ENCODE measurements around the gene LRRC9. TPM values are rescaled to one million over a fixed set of nuclear protein-coding genes. Genes with fewer than 3 reads are reported as not detected.

The LRRC9 gene
- total and polyA plus RNA-seq, 2 of the 13 experiments (the other 11 are each of a cell fraction or from before 2014, with no cell fraction given), result 0.08 to 0.18 TPM

GRCh38 chr14:60061371-60061770, 141.4 kb downstream of the LRRC9 start:
- no peaks in the 10 kb centered on the region for H3K79me2 ChIP-seq (ENCODE audit: insufficient read depth, low read length)
- H3K36me3 ChIP-seq (replicated peaks in 1 of 2; ENCODE audit: control insufficient read depth in 1 of 2, insufficient read depth in 2 of 2, low read length in 2 of 2), result no peaks in the 10 kb centered on the region
- H4K20me1 ChIP-seq (ENCODE audit: insufficient read depth, low read length), result no peaks in the 10 kb centered on the region
- no peak for ATAC-seq
- H3K9ac ChIP-seq (ENCODE audit: insufficient read depth, low read depth, low read length), result no peak overlapping the region
- no peak overlapping the region for H3K27ac ChIP-seq (ENCODE audit: extremely low read length, insufficient read depth, low read length)
- TF ChIP-seq ZNF549 (CRISPR knock-in tag; IDR thresholded peaks at IDR 0.05) (no peak), CCAR2 (optimal IDR thresholded peaks at IDR 0.05; ENCODE audit: low read depth, low read length) (no peak), PREB (CRISPR knock-in tag; IDR thresholded peaks at IDR 0.05) (no peak), HNF4G (IDR thresholded peaks at IDR 0.05; ENCODE audit: borderline replicate concordance, low read depth, low read length) (no peak), HNF4G (CRISPR knock-in tag; IDR thresholded peaks at IDR 0.05; ENCODE audit: borderline replicate concordance, low read depth) (no peak), MATR3 (CRISPR knock-in tag; IDR thresholded peaks at IDR 0.05) (no peak), ZNF644 (CRISPR knock-in tag; IDR thresholded peaks at IDR 0.05; ENCODE audit: low read depth) (no peak), E2F2 (CRISPR knock-in tag; IDR thresholded peaks at IDR 0.05; ENCODE audit: borderline replicate concordance) (no peak), ZNF550 (CRISPR knock-in tag; IDR thresholded peaks at IDR 0.05; ENCODE audit: borderline replicate concordance) (no peak), ATF2 (CRISPR knock-in tag; IDR thresholded peaks at IDR 0.05) (no peak), GATAD2A (CRISPR knock-in tag; IDR thresholded peaks at IDR 0.05) (no peak), NFIB (CRISPR knock-in tag; IDR thresholded peaks at IDR 0.05; ENCODE audit: borderline replicate concordance) (no peak), ZNF589 (CRISPR knock-in tag; conservative IDR thresholded peaks at IDR 0.05) (no peak)
- TF ChIP-seq, protein P1, sequence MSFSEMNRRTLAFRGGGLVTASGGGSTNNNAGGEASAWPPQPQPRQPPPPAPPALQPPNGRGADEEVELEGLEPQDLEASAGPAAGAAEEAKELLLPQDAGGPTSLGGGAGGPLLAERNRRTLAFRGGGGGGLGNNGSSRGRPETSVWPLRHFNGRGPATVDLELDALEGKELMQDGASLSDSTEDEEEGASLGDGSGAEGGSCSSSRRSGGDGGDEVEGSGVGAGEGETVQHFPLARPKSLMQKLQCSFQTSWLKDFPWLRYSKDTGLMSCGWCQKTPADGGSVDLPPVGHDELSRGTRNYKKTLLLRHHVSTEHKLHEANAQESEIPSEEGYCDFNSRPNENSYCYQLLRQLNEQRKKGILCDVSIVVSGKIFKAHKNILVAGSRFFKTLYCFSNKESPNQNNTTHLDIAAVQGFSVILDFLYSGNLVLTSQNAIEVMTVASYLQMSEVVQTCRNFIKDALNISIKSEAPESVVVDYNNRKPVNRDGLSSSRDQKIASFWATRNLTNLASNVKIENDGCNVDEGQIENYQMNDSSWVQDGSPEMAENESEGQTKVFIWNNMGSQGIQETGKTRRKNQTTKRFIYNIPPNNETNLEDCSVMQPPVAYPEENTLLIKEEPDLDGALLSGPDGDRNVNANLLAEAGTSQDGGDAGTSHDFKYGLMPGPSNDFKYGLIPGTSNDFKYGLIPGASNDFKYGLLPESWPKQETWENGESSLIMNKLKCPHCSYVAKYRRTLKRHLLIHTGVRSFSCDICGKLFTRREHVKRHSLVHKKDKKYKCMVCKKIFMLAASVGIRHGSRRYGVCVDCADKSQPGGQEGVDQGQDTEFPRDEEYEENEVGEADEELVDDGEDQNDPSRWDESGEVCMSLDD (CRISPR knock-in tag; IDR thresholded peaks at IDR 0.05; ENCODE audit: borderline replicate concordance), result no peak
- TF ChIP-seq, protein P2, sequence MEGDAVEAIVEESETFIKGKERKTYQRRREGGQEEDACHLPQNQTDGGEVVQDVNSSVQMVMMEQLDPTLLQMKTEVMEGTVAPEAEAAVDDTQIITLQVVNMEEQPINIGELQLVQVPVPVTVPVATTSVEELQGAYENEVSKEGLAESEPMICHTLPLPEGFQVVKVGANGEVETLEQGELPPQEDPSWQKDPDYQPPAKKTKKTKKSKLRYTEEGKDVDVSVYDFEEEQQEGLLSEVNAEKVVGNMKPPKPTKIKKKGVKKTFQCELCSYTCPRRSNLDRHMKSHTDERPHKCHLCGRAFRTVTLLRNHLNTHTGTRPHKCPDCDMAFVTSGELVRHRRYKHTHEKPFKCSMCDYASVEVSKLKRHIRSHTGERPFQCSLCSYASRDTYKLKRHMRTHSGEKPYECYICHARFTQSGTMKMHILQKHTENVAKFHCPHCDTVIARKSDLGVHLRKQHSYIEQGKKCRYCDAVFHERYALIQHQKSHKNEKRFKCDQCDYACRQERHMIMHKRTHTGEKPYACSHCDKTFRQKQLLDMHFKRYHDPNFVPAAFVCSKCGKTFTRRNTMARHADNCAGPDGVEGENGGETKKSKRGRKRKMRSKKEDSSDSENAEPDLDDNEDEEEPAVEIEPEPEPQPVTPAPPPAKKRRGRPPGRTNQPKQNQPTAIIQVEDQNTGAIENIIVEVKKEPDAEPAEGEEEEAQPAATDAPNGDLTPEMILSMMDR (CRISPR knock-in tag; IDR thresholded peaks at IDR 0.05), result no peak
- TF ChIP-seq, protein P3, sequence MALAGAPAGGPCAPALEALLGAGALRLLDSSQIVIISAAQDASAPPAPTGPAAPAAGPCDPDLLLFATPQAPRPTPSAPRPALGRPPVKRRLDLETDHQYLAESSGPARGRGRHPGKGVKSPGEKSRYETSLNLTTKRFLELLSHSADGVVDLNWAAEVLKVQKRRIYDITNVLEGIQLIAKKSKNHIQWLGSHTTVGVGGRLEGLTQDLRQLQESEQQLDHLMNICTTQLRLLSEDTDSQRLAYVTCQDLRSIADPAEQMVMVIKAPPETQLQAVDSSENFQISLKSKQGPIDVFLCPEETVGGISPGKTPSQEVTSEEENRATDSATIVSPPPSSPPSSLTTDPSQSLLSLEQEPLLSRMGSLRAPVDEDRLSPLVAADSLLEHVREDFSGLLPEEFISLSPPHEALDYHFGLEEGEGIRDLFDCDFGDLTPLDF (CRISPR knock-in tag; IDR thresholded peaks at IDR 0.05), result no peak
- no peaks in the 10 kb centered on the region for H3K9me3 ChIP-seq (ENCODE audit: low read length)
- POLR2A ChIA-PET, result no interaction called here
- H3K4me1 ChIP-seq (ENCODE audit: insufficient read depth, low read length), result no peaks in the 10 kb centered on the region
- intact Hi-C loops (cut with micrococcal nuclease; ENCODE audit: unreplicated experiment) (no loop called here), in situ Hi-C loops (cut with HindIII; ENCODE audit: extremely low pct_ligation_motif_present, low pct_unique_long_range_greater_than_20kb) (loop anchor here (5.0 to 25.0 kb wide), 2 partner anchors 121 to 501 kb away; no protein-coding TSS in a partner anchor)
- BruUV-seq (replicated peaks), result no TSS peak
- WGBS (ENCODE audit: low lambda C conversion rate), result 47% methylated on average over 2 of the region's 2 CpGs
- CTCF ChIA-PET (ENCODE audit: low intra/inter-chr PET ratio, low total read pairs), result no interaction called here
- no peak overlapping the region for H3K4me3 ChIP-seq (replicated peaks in 1 of 3; ENCODE audit: insufficient read depth in 1 of 3, low read depth in 2 of 3, low read length in 3 of 3)
- no peak for DNase-seq (ENCODE audit: low spot score)
- no peak overlapping the region for H3K4me2 ChIP-seq (ENCODE audit: low read depth, low read length)
- no peak overlapping the region for H2AFZ ChIP-seq (ENCODE audit: low read length)
- FAIRE-seq, result no peak
- H3K27me3 ChIP-seq (ENCODE audit: control insufficient read depth in 1 of 2, insufficient read depth in 2 of 2, low read length in 2 of 2), result no peaks in the 10 kb centered on the region; a peak in 1 of 5 replicates

Data from HepG2 (cell line).